Glutamatergic neuron (in vitro differentiated cells): ENCODE data around the gene GPBP1. TPM values are rescaled to one million over a fixed set of nuclear protein-coding genes. Genes with fewer than 3 reads are reported as not detected.
"Not testable (repeated sequence)": the region's sequence is repeated elsewhere in the genome, so short reads cannot be mapped to it uniquely, and the experiment has no call there.

ENCODE experiments used
- DNase-seq: peaks from one replicate; pipeline ENCODE4 v3.0.0; 2022
- H3K27ac Mint-ChIP-seq: one replicate; pipeline ENCODE4 v1.8.0; 2020; ENCODE audit warnings: mild to moderate bottlenecking, mixed read lengths, inconsistent platforms; ENCODE audit not compliant: unreplicated experiment
- H3K27me3 Mint-ChIP-seq: one replicate; pipeline ENCODE4 v1.8.0; 2020; ENCODE audit warnings: mild to moderate bottlenecking, moderate library complexity, mixed read lengths, inconsistent platforms; ENCODE audit not compliant: unreplicated experiment
- H3K36me3 Mint-ChIP-seq: one replicate; pipeline ENCODE4 v1.8.0; 2020; ENCODE audit warnings: mild to moderate bottlenecking, mixed read lengths, inconsistent platforms; ENCODE audit not compliant: unreplicated experiment
- H3K4me1 Mint-ChIP-seq: one replicate; pipeline ENCODE4 v1.8.0; 2020; ENCODE audit warnings: mild to moderate bottlenecking, low read depth, mixed read lengths, inconsistent platforms; ENCODE audit not compliant: unreplicated experiment
- H3K4me3 Mint-ChIP-seq: one replicate; pipeline ENCODE4 v1.8.0; 2020; ENCODE audit warnings: mild to moderate bottlenecking, mixed read lengths, inconsistent platforms; ENCODE audit not compliant: unreplicated experiment
- H3K9me3 Mint-ChIP-seq: one replicate; pipeline ENCODE4 v1.8.0; 2020; ENCODE audit warnings: mild to moderate bottlenecking, moderate library complexity, mixed read lengths, inconsistent platforms; ENCODE audit not compliant: unreplicated experiment
- total RNA-seq: library from RNA; stranded (reverse); fragmentation: NEBNext Ultra II Directional; extraction: Animal tissue kit (Norgen Biotek cat#: 25700); gene quantifications from one replicate; pipeline ENCODE4 v1.2.1, GENCODE V29; 2021; ENCODE audit not compliant: unreplicated experiment
- TF ChIP-seq, protein P1 (sequence below): fragments of 200-600 bp; sonication (generic); IDR thresholded peaks from one replicate; pipeline ENCODE4 v1.5.0; 2021; ENCODE audit not compliant: partially characterized antibody, unreplicated experiment

GPBP1 gene
- total RNA-seq, 1 donor from 2014 or later, result 81.3 TPM

DNA sequence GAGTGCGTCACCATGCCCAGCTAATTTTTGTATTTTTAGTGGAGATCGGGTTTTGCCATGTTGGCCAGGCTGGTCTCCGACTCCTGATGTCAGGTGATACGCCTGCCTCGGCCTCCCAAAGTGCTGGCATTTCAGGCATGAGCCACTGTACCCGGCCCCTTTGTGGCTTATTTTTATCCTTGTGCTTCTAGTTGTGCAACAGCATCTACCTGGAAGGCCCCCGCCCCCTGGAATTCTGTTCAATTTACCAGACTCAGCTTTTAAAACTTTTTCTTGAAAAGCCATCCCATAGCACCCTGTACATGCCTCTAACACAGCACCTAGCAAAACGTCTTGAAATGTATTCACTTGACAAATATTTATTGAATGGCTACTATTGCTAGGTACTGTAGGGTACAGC, 9.7 kb upstream of the GPBP1 start:
- no peak for DNase-seq
- no peaks in the 10 kb centered on the region for H3K4me1 Mint-ChIP-seq
- no peak overlapping the region for H3K4me3 Mint-ChIP-seq
- no peaks in the 10 kb centered on the region for H3K27me3 Mint-ChIP-seq
- TF ChIP-seq, protein P1, sequence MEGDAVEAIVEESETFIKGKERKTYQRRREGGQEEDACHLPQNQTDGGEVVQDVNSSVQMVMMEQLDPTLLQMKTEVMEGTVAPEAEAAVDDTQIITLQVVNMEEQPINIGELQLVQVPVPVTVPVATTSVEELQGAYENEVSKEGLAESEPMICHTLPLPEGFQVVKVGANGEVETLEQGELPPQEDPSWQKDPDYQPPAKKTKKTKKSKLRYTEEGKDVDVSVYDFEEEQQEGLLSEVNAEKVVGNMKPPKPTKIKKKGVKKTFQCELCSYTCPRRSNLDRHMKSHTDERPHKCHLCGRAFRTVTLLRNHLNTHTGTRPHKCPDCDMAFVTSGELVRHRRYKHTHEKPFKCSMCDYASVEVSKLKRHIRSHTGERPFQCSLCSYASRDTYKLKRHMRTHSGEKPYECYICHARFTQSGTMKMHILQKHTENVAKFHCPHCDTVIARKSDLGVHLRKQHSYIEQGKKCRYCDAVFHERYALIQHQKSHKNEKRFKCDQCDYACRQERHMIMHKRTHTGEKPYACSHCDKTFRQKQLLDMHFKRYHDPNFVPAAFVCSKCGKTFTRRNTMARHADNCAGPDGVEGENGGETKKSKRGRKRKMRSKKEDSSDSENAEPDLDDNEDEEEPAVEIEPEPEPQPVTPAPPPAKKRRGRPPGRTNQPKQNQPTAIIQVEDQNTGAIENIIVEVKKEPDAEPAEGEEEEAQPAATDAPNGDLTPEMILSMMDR, result no peak
- H3K36me3 Mint-ChIP-seq, result no peaks in the 10 kb centered on the region
- no peak overlapping the region for H3K27ac Mint-ChIP-seq
- no peaks in the 10 kb centered on the region for H3K9me3 Mint-ChIP-seq

DNA sequence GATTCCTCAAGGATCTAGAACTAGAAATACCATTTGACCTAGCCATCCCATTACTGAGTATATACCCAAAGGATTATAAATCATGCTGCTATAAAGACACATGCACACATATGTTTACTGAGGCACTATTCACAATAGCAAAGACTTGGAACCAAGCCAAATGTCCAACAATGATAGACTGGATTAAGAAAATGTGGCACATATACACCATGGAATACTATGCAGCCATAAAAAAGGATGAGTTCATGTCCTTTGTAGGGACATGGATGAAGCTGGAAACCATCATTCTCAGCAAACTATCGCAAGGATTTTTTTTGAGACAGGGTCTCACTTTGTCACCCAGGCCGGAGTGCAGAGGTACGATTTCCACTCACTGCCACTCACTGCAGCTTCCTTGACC, 8.7 kb upstream of the GPBP1 start:
- not testable (repeated sequence) for H3K27me3 Mint-ChIP-seq, DNase-seq, H3K4me3 Mint-ChIP-seq, H3K36me3 Mint-ChIP-seq, H3K4me1 Mint-ChIP-seq, H3K9me3 Mint-ChIP-seq, H3K27ac Mint-ChIP-seq

DNA sequence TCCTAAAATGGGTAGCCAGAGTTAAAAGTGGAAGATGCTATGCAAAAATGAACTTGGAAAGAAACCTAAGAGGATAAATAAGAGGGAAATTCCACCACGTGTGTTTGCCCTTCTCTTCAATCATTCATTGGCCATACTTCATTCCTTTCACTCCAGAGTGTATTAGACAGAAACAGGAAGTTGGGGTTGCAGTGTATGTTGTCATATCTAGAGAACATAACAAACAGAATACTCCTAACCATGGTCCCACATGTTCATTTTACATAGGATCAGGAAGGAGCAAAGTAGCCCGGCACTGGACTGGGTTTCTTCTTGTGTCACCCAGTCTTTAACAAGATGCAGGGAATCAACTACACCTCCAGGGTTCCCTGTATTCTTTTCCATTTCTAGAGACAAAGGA, 7.6 kb upstream of the GPBP1 start:
- no peaks in the 10 kb centered on the region for H3K36me3 Mint-ChIP-seq
- TF ChIP-seq, protein P1, result no peak
- no peak overlapping the region for H3K4me3 Mint-ChIP-seq
- H3K9me3 Mint-ChIP-seq, result no peaks in the 10 kb centered on the region
- H3K27ac Mint-ChIP-seq, result no peak overlapping the region
- DNase-seq, result no peak
- H3K27me3 Mint-ChIP-seq, result no peaks in the 10 kb centered on the region
- H3K4me1 Mint-ChIP-seq, result no peaks in the 10 kb centered on the region

DNA sequence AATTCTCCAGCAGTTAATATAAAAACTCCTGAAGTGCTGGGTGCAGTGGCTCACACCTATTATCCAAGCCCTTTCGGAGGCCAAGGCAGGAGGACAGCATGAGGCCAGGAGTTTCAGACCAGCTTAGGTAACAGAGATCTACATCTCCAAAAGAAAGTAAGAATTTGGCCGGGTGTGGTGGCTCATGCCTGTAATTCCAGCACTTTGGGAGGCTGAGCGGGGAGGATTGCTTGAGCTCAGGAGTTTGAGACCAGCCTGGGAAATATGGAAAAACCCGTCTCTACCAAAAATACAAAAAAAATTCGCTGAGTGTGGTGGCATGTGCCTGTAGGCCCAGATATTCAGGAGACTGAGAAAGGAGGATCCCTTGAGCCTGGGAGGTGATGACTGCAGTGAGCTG, 6.7 kb upstream of the GPBP1 start:
- TF ChIP-seq, protein P1, result no peak
- Mint-ChIP-seq H3K36me3 (no peaks in the 10 kb centered on the region), H3K27ac (no peak overlapping the region), H3K9me3 (no peaks in the 10 kb centered on the region), H3K4me1 (no peaks in the 10 kb centered on the region), H3K4me3 (no peak overlapping the region), H3K27me3 (no peaks in the 10 kb centered on the region)
- DNase-seq, result no peak

DNA sequence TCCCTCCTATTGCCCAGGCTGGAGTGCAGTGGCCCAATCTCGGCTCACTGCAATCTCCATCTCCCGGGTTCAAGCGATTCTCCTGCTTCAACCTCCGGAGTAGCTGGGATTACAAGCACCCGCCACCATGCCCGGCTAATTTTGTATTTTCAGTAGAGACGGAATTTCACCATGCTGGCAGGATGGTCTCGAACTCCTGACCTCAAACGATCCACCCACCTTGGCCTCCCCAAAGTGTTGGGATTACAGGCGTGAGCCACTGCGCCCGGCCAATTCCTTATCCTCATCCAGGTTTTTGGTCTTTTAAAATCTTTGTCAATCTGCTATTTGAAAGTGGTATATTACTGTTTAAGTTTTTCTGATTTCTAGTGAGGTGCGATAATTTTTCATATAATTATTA, 3.7 kb upstream of the GPBP1 start:
- H3K4me3 Mint-ChIP-seq, H3K27ac Mint-ChIP-seq, H3K27me3 Mint-ChIP-seq: not testable (repeated sequence)

DNA sequence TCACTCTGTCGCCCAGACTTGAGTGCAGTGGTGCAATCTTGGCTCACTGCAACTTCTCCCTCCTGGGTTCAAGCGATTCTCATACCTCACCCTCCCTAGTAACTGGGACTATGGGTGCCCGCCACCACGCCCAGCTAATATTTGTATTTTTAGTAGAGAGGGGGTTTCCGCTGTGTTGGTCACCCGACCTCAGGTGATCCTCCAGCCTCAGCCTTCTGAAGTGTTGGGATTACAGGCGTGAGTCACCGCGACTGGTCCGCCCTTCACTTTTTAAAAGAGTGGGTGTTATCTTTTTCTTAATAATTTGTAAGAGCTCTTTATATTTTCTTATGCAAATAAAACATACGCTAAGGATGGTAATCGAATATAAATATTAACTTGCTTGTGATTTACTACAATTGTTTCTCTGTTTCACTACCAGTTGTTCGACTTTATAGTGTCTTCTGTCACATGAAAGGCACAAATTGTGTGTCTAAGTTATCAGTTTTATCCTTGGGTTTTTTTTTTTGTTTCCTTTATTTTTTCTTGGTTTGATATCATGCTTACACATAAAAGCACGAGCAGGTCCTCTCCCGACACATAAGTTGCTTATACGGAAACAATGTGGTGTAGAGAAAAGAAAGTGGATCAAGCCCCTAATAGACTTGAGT, 1.9 kb upstream of the GPBP1 start:
- Mint-ChIP-seq H3K9me3 (peaks cover 5% of the 10 kb centered on the region), H3K4me3 (peak overlapping the region; percentile 93), H3K27me3 (peaks cover 8% of the 10 kb centered on the region), H3K4me1 (peaks cover 8% of the 10 kb centered on the region), H3K36me3 (no peaks in the 10 kb centered on the region), H3K27ac (peak overlapping the region; percentile 54)
- no peak for DNase-seq
- TF ChIP-seq, protein P1, result no peak

More for the DNA sequence above, 3.7 kb upstream of the GPBP1 start:
- not testable (repeated sequence) for H3K9me3 Mint-ChIP-seq, DNase-seq, H3K36me3 Mint-ChIP-seq, H3K4me1 Mint-ChIP-seq
